ENCODE data around the gene ADD1. TPM values are rescaled to one million over a fixed set of nuclear protein-coding genes. Genes with fewer than 3 reads are reported as not detected.

ADD1 gene
- total RNA-seq, 6 experiments from 2014 or later = 94.4 to 120 (median 103) TPM

GRCh38 chr4:2798399-2799223 is 45.0 kb upstream of the ADD1 start:
- DNase-seq (peak; percentile 63 to 80 (median 68)), ATAC-seq (peak in 3 of 4 donors; percentile 1 to 6 (median 2))
- no peaks in the 10 kb centered on the region for H3K9me3 ChIP-seq
- peaks cover 0 to 2% (median 0%) of the 10 kb centered on the region in 4 donors for H3K36me3 ChIP-seq
- no peaks in the 10 kb centered on the region for H3K27me3 ChIP-seq
- 37% methylated on average over 5 of the region's 29 CpGs for WGBS (ENCODE audit: insufficient coverage, low coverage, low lambda C conversion rate, missing lambda C conversion rate)
- H3K4me1 ChIP-seq = peaks cover 2 to 77% (median 39%) of the 10 kb centered on the region in 4 donors
- TF ChIP-seq CTCF (IDR thresholded peaks at IDR 0.05) = no peak
- no peak for TF ChIP-seq POLR2A (IDR thresholded peaks at IDR 0.05)
- peak overlapping the region; percentile 54 to 81 (median 62) for H3K27ac ChIP-seq
- H3K4me3 ChIP-seq = peak overlapping the region in 2 of 3 donors; percentile 21 to 24
- intact Hi-C loops (cut with DNase I) = no loop called here

GRCh38 chr4:2799224-2799911 is 44.3 kb upstream of the ADD1 start:
- TF ChIP-seq POLR2A (IDR thresholded peaks at IDR 0.05) (no peak), CTCF (IDR thresholded peaks at IDR 0.05) (no peak)
- intact Hi-C loops (cut with DNase I) = no loop called here
- peaks cover 0 to 2% (median 0%) of the 10 kb centered on the region in 4 donors for H3K36me3 ChIP-seq
- ATAC-seq (no peak), DNase-seq (peak; percentile 38 to 66 (median 58))
- H3K27me3 ChIP-seq = no peaks in the 10 kb centered on the region
- peak overlapping the region; percentile 3 to 24 (median 21) for H3K4me3 ChIP-seq
- H3K27ac ChIP-seq = peak overlapping the region; percentile 54 to 81 (median 62)
- WGBS (ENCODE audit: insufficient coverage, low coverage, low lambda C conversion rate, missing lambda C conversion rate) = 59% methylated on average over 7 of the region's 14 CpGs
- H3K4me1 ChIP-seq = peaks cover 2 to 76% (median 36%) of the 10 kb centered on the region in 4 donors
- H3K9me3 ChIP-seq = no peaks in the 10 kb centered on the region

GRCh38 chr4:2799971-2800690 is 43.5 kb upstream of the ADD1 start:
- peak overlapping the region; percentile 54 to 81 (median 62) for H3K27ac ChIP-seq
- intact Hi-C loops (cut with DNase I) = no loop called here
- WGBS (ENCODE audit: insufficient coverage, low coverage, low lambda C conversion rate, missing lambda C conversion rate) = 35% methylated on average over 8 of the region's 23 CpGs
- TF ChIP-seq CTCF (IDR thresholded peaks at IDR 0.05) = no peak
- TF ChIP-seq POLR2A (IDR thresholded peaks at IDR 0.05) = no peak
- peak overlapping the region in 2 of 3 donors; percentile 3 to 24 for H3K4me3 ChIP-seq
- peaks cover 2 to 74% (median 33%) of the 10 kb centered on the region in 4 donors for H3K4me1 ChIP-seq
- H3K36me3 ChIP-seq = peaks cover 0 to 2% (median 0%) of the 10 kb centered on the region in 4 donors
- ATAC-seq = no peak
- H3K27me3 ChIP-seq = no peaks in the 10 kb centered on the region
- peak; percentile 42 to 64 (median 50) for DNase-seq
- H3K9me3 ChIP-seq = no peaks in the 10 kb centered on the region

Measured in right lobe of liver (tissue), 6 donors.